IPS-15b (cell line): Measurements from ENCODE around the gene TBC1D2B.
"Not testable (repeated sequence)": the region's sequence is repeated elsewhere in the genome, so short reads cannot be mapped to it uniquely, and the experiment has no call there.

Source experiments
- H3K27me3 ChIP-seq: one replicate; pipeline ENCODE4 v1.6.1; 2013; ENCODE audit warnings: low read length; ENCODE audit not compliant: control insufficient read depth, insufficient read depth
- H3K36me3 ChIP-seq: one replicate; pipeline ENCODE4 v1.6.1; 2013; ENCODE audit warnings: low read length; ENCODE audit not compliant: control insufficient read depth, insufficient read depth
- H3K4me1 ChIP-seq: one replicate; pipeline ENCODE4 v1.6.1; 2013; ENCODE audit warnings: mild to moderate bottlenecking, low read length; ENCODE audit not compliant: control insufficient read depth, insufficient read depth
- H3K4me3 ChIP-seq: one replicate; pipeline ENCODE4 v1.5.1; 2013; ENCODE audit warnings: low read depth, low read length
- H3K9ac ChIP-seq: one replicate; pipeline ENCODE4 v1.6.1; 2013; ENCODE audit warnings: low read depth, mild to moderate bottlenecking, low read length
- H3K9me3 ChIP-seq: one replicate; pipeline ENCODE4 v1.6.1; 2013; ENCODE audit warnings: mild to moderate bottlenecking, low read length; ENCODE audit not compliant: control insufficient read depth, insufficient read depth

TBC1D2B gene

DNA sequence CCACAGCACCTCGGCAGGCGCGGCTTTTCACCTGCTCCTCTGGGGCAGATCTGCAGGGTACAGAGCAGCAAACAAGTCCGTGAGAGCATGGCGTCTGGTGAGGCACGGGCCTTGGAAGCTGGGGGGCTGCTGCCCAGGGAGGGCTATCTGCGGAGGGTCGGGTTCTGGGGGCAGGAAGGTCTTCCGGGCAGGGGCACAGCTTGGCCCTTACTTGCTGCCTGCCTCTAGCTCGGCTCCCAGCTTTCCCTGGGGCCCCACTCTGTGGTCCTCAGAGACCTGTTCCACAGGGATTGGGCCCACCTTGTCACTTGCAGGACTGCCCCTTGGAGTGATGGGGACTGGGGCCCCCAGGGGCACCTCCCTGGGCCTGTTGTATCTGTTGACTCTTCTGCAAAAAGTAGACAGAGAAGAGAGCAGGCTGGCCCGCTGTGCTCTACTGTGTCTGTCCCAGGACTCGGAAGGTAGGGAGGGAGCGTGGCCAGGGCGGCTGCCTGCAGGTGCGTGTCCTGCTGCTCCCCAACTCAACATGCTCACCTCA, 84.1 kb downstream of the TBC1D2B start:
- no peak overlapping the region for H3K4me3 ChIP-seq
- H3K4me1 ChIP-seq, result no peaks in the 10 kb centered on the region
- H3K27me3 ChIP-seq, result no peaks in the 10 kb centered on the region
- no peak overlapping the region for H3K9ac ChIP-seq
- no peaks in the 10 kb centered on the region for H3K9me3 ChIP-seq
- no peaks in the 10 kb centered on the region for H3K36me3 ChIP-seq

DNA sequence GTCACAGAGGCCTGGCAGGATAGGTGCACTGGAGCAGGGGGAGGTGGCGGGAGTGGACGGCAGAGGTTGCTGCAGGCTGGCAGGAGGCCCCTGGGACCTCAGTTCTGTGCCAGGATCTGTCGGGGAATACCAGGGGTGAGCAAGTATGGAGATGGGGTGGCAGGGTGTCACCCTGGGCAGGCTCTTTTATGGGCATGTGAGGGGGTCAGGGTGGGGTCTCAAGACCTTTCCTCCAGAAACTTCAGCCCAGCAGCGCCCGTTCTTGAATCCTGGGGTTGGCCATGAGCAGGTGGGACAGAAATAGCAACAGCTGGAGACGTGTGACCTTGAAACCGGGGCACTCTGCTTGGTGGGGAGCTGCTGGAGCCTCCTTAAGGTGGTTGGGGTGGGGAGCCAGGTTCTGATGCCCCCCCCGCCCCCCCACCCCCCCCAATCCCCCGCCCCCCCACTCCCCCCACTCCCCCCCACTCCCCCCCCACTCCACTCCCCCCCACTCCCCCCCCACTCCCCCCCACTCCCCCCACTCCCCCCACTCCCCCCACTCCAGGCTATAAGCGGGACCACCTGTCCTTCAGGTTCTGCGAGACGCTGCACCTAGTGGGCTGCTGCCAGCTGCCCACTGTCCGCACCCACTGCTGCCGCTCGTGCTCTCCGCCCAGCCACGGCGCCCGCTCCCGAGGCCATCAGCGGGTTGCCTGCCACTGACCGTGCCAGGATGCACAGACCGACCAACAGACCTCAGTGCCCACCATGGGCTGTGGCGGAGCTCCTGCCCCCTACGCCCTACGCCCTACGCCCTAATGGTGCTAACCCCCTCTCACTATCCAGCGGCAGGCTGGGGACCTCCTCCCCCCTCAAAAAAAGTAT, 84.9 kb downstream of the TBC1D2B start:
- no peaks in the 10 kb centered on the region for H3K36me3 ChIP-seq
- no peak overlapping the region for H3K9ac ChIP-seq
- H3K4me1 ChIP-seq, result no peaks in the 10 kb centered on the region
- no peaks in the 10 kb centered on the region for H3K9me3 ChIP-seq
- no peak overlapping the region for H3K4me3 ChIP-seq
- no peaks in the 10 kb centered on the region for H3K27me3 ChIP-seq

- H3K27me3 ChIP-seq, H3K9ac ChIP-seq, H3K9me3 ChIP-seq, H3K4me3 ChIP-seq, H3K36me3 ChIP-seq, H3K4me1 ChIP-seq: not testable (repeated sequence)
Measured at GRCh38 chr15:77991658-77992201, 85.8 kb downstream of the TBC1D2B start.

DNA sequence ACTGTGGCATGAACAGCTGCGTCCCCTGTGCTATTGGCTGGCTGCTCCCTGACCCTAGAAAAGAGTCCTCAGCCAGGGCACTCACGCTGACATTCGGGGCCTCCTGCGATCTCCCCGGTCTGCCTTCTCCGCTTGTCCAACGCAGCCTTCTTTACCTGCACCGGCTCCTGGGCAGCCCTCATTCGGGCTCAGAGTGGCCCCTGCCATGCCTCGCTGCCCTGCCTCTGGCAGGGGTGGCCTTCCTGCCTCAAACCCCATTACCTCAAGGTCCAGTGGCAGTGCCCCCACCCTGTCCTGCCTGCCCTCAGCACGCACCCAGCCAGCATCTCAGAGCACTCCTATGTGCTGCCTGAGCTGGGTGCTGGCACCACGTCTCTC, 86.5 kb downstream of the TBC1D2B start:
- H3K4me3 ChIP-seq, result no peak overlapping the region
- no peaks in the 10 kb centered on the region for H3K27me3 ChIP-seq
- H3K9me3 ChIP-seq, result no peaks in the 10 kb centered on the region
- no peaks in the 10 kb centered on the region for H3K36me3 ChIP-seq
- H3K9ac ChIP-seq, result peak overlapping the region; percentile 5
- no peaks in the 10 kb centered on the region for H3K4me1 ChIP-seq

GRCh38 chr15:77989296-77990143, 88.0 kb downstream of the TBC1D2B start:
- no peaks in the 10 kb centered on the region for H3K4me1 ChIP-seq
- H3K9ac ChIP-seq, result no peak overlapping the region
- H3K36me3 ChIP-seq, result no peaks in the 10 kb centered on the region
- H3K9me3 ChIP-seq, result no peaks in the 10 kb centered on the region
- H3K27me3 ChIP-seq, result no peaks in the 10 kb centered on the region
- no peak overlapping the region for H3K4me3 ChIP-seq

GRCh38 chr15:77988347-77989295, 88.9 kb downstream of the TBC1D2B start:
- Histone ChIP-seq H3K9ac (no peak overlapping the region), H3K27me3 (no peaks in the 10 kb centered on the region), H3K9me3 (no peaks in the 10 kb centered on the region), H3K4me3 (no peak overlapping the region), H3K36me3 (no peaks in the 10 kb centered on the region), H3K4me1 (no peaks in the 10 kb centered on the region)

DNA sequence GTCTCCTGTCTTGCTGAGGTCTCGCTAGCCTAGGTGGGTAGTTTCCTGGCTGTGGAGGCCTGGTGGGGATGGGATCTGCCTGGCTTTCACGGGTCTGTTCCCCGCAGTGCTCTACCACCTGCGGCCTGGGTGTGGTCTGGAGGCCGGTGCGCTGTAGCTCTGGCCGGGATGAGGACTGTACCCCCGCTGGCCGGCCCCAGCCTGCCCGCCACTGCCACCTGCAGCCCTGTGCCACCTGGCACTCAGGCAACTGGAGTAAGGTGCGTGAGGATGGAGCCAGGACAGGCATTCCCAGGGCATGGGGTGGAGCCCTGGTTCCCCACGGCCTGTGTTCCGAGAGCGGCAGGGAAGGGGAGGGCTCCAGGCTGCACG, 89.8 kb downstream of the TBC1D2B start:
- not testable (repeated sequence) for H3K4me1 ChIP-seq, H3K9me3 ChIP-seq, H3K27me3 ChIP-seq, H3K36me3 ChIP-seq, H3K4me3 ChIP-seq, H3K9ac ChIP-seq

- no peak overlapping the region for H3K9ac ChIP-seq
- no peaks in the 10 kb centered on the region for H3K36me3 ChIP-seq
- no peak overlapping the region for H3K4me3 ChIP-seq
Measured at GRCh38 chr15:77986891-77987764, 90.4 kb downstream of the TBC1D2B start.

GRCh38 chr15:77985931-77986480, 91.5 kb downstream of the TBC1D2B start:
- Histone ChIP-seq H3K9ac (no peak overlapping the region), H3K4me1 (no peaks in the 10 kb centered on the region), H3K27me3 (no peaks in the 10 kb centered on the region)

More at GRCh38 chr15:77986891-77987764, 90.4 kb downstream of the TBC1D2B start:
- no peaks in the 10 kb centered on the region for H3K27me3 ChIP-seq
- no peaks in the 10 kb centered on the region for H3K9me3 ChIP-seq
- no peaks in the 10 kb centered on the region for H3K4me1 ChIP-seq

More at GRCh38 chr15:77985931-77986480, 91.5 kb downstream of the TBC1D2B start:
- no peaks in the 10 kb centered on the region for H3K9me3 ChIP-seq
- no peak overlapping the region for H3K4me3 ChIP-seq
- H3K36me3 ChIP-seq, result no peaks in the 10 kb centered on the region
